ENCODE results near the gene PDCD7.

DNA sequence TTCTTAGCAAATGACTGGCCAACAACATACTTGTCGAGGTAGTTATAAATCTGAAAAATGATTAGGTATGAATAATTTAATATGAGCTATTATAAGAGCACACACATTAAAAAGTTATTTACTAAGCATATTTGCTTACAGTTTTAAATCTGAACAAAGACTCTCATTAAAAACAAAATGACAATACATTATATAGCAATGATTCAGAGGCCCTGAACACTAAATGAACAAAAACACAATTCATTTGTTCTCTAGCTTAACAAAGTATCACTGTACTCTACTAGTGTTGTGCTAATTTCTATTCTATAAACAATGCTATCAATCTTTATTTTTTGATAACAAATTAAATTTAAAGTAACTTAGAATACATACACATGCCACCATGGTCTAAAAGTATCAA lies 30.5 kb upstream of the PDCD7 start:
- no peak for TF ChIP-seq IRF3 (IDR thresholded peaks at IDR 0.05; ENCODE audit: low read depth, low read length)
- TF ChIP-seq, protein P1, sequence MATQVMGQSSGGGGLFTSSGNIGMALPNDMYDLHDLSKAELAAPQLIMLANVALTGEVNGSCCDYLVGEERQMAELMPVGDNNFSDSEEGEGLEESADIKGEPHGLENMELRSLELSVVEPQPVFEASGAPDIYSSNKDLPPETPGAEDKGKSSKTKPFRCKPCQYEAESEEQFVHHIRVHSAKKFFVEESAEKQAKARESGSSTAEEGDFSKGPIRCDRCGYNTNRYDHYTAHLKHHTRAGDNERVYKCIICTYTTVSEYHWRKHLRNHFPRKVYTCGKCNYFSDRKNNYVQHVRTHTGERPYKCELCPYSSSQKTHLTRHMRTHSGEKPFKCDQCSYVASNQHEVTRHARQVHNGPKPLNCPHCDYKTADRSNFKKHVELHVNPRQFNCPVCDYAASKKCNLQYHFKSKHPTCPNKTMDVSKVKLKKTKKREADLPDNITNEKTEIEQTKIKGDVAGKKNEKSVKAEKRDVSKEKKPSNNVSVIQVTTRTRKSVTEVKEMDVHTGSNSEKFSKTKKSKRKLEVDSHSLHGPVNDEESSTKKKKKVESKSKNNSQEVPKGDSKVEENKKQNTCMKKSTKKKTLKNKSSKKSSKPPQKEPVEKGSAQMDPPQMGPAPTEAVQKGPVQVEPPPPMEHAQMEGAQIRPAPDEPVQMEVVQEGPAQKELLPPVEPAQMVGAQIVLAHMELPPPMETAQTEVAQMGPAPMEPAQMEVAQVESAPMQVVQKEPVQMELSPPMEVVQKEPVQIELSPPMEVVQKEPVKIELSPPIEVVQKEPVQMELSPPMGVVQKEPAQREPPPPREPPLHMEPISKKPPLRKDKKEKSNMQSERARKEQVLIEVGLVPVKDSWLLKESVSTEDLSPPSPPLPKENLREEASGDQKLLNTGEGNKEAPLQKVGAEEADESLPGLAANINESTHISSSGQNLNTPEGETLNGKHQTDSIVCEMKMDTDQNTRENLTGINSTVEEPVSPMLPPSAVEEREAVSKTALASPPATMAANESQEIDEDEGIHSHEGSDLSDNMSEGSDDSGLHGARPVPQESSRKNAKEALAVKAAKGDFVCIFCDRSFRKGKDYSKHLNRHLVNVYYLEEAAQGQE (IDR thresholded peaks at IDR 0.05; ENCODE audit: low read depth, low read length) = no peak
- TF ChIP-seq POLR2AphosphoS5 (IDR thresholded peaks at IDR 0.05; ENCODE audit: low read depth, low read length) = no peak
- no peak for TF ChIP-seq EZH2phosphoT487 (IDR thresholded peaks at IDR 0.05; ENCODE audit: borderline replicate concordance, low read depth)
- TF ChIP-seq ELF1 (IDR thresholded peaks at IDR 0.05) = no peak
- TF ChIP-seq RAD21 (IDR thresholded peaks at IDR 0.05; ENCODE audit: low read length) = no peak
- TF ChIP-seq, protein P2, sequence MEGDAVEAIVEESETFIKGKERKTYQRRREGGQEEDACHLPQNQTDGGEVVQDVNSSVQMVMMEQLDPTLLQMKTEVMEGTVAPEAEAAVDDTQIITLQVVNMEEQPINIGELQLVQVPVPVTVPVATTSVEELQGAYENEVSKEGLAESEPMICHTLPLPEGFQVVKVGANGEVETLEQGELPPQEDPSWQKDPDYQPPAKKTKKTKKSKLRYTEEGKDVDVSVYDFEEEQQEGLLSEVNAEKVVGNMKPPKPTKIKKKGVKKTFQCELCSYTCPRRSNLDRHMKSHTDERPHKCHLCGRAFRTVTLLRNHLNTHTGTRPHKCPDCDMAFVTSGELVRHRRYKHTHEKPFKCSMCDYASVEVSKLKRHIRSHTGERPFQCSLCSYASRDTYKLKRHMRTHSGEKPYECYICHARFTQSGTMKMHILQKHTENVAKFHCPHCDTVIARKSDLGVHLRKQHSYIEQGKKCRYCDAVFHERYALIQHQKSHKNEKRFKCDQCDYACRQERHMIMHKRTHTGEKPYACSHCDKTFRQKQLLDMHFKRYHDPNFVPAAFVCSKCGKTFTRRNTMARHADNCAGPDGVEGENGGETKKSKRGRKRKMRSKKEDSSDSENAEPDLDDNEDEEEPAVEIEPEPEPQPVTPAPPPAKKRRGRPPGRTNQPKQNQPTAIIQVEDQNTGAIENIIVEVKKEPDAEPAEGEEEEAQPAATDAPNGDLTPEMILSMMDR (IDR thresholded peaks at IDR 0.05) = no peak
- no peak for TF ChIP-seq EP300 (IDR thresholded peaks at IDR 0.05; ENCODE audit: borderline replicate concordance in 1 of 2, low read depth in 1 of 2, low read length in 1 of 2)
- no peak for TF ChIP-seq TAF1 (IDR thresholded peaks at IDR 0.05; ENCODE audit: borderline replicate concordance, low read depth, low read length)
